ENCODE results near the gene CBX4.

DNA sequence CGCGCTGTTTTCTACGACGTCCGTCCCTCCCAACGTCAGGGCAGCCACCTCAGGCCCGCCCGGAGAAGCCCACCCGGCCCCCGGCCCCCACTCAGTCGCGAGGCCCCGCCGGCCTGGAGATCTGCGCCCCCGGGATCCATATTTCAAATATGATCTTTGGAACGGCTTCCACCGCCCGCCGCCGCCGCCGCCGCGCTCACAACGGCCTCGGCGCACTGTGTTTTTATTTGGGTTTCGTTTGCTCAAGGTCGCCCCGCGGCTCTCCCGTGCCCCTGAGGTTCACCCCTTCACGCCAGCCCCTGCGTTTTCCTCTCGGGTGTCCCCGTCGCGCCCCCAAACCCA lies 4.2 kb upstream of the CBX4 start:
- TF ChIP-seq EZH2phosphoT487 (IDR thresholded peaks at IDR 0.05; ENCODE audit: insufficient read depth, low read depth) (no peak), EZH2 (IDR thresholded peaks at IDR 0.05; ENCODE audit: insufficient read depth, poor library complexity, severe bottlenecking) (peak; percentile 59)

Data from GM23248 (cell line).